HFF-Myc (cell line): ENCODE measurements around the gene ARPIN.
A peak's percentile ranks its signal among the peaks of the same experiment; 100 is the strongest.

ENCODE experiments used
- DNase-seq: peaks from one replicate; pipeline ENCODE4 v3.0.0-alpha.2; 2011; ENCODE audit warnings: low read depth; ENCODE audit errors: extremely low read depth
- H3K4me3 ChIP-seq: replicated peaks from 2 replicates; pipeline ENCODE4 v1.5.1; 2011; ENCODE audit warnings: low read depth, mild to moderate bottlenecking, control low read depth, low read length
- TF ChIP-seq, protein P1 (sequence below): IDR thresholded peaks from 2 replicates; pipeline ENCODE4 v1.5.1; 2012; ENCODE audit warnings: mild to moderate bottlenecking, low read depth, low read length, control low read depth; ENCODE audit errors: missing control alignments

Gene ARPIN

DNA sequence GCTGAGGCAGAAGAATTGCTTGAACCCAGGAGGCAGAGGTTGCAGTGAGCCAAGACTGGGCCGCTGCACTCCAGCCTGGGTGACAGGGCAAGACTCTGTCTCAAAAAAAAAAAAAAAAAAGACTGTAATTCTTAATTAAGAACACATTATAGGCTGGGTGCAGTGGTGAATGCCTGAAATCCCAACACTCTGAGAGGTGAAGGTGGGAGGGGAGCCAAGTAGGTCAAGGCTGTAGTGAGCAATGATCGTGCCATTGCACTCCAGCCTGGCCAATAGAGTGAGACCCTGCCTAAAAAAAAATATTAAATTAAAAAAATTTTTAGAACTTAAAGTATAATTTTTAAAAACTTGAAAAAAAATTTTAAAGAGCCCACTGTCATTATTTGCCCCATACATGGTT lies 13.4 kb upstream of the ARPIN start:
- no peak overlapping the region for H3K4me3 ChIP-seq
- TF ChIP-seq, protein P1, sequence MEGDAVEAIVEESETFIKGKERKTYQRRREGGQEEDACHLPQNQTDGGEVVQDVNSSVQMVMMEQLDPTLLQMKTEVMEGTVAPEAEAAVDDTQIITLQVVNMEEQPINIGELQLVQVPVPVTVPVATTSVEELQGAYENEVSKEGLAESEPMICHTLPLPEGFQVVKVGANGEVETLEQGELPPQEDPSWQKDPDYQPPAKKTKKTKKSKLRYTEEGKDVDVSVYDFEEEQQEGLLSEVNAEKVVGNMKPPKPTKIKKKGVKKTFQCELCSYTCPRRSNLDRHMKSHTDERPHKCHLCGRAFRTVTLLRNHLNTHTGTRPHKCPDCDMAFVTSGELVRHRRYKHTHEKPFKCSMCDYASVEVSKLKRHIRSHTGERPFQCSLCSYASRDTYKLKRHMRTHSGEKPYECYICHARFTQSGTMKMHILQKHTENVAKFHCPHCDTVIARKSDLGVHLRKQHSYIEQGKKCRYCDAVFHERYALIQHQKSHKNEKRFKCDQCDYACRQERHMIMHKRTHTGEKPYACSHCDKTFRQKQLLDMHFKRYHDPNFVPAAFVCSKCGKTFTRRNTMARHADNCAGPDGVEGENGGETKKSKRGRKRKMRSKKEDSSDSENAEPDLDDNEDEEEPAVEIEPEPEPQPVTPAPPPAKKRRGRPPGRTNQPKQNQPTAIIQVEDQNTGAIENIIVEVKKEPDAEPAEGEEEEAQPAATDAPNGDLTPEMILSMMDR = no peak
- peak; percentile 10 for DNase-seq

DNA sequence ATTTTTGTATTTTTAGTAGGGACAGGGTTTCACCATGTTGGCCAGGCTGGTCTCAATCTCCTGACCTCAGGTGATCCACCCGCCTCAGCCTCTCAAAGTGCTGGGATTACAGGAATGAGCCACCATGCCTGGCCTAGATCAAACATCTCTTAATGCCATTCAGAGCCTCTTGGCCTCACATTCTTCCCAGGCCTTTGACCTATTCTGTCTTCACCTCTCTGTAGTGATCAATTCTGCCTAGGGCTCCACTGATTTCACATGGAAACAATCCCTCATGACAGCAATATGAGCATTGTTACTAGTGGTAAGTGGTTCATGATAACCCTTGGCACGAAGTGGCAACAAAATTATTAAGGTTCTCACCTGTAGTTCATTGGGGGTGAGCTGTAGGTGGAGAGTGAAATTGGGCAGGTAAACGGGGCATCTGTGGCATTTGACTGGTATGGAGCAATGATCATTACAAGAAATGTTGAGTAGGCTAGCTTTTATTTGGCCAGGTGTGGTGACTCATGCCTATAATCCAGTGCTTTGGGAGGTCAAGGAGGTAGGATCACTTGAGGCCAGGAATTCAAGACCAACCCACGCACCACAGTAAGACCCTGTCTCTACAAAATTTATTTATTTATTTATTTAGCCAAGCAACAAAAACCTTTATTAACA lies 4.8 kb upstream of the ARPIN start:
- DNase-seq = no peak
- TF ChIP-seq, protein P1 = no peak
- H3K4me3 ChIP-seq = no peak overlapping the region

DNA sequence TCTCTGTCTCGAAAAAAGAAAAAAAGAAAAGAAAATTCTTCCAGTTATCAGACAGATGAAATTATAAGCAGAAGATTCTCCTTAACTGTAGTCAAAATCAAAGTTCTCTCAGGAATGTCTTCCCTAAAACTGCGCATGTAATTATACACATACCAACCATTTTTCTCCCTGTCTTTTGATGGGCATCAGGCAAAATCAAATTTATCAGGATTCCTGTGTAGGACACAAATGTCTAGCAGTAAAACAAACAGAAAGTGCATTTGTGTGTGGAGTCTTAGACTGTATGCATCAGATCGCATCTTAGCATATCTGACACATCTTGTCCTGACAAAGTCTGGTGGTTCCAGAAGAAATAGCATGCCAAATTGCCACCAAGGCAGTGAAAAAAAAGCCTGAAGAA lies 3.9 kb upstream of the ARPIN start:
- TF ChIP-seq, protein P1 = no peak
- DNase-seq = no peak
- no peak overlapping the region for H3K4me3 ChIP-seq

DNA sequence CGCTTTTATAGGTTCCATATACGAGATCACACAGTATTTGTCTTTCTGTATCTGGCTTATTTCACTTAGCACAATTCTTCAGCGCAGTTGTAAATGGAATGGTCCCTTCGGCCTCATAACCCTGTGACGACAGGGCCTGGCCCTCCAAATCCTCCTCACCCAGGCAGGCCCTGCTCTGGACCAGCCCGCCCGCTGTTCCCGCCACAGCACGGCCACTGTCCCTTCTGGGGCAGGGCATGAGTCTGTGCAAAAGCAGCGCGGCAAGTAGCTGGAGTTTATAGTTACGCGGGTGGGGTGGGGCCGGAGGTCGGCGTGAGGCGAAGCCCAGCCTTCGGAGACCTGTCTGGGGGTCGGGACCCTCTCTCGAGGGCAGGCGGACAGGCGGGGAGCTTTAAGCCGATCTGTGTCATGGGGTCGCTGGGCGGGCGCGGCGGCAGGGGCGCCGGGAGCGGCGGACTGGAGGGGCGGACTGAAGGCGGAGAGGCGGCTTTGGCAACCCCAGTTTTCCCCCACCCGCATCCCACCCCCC lies 543 bp downstream of the ARPIN start:
- no peak for DNase-seq
- TF ChIP-seq, protein P1 = no peak
- H3K4me3 ChIP-seq = peak overlapping the region; percentile 58

DNA sequence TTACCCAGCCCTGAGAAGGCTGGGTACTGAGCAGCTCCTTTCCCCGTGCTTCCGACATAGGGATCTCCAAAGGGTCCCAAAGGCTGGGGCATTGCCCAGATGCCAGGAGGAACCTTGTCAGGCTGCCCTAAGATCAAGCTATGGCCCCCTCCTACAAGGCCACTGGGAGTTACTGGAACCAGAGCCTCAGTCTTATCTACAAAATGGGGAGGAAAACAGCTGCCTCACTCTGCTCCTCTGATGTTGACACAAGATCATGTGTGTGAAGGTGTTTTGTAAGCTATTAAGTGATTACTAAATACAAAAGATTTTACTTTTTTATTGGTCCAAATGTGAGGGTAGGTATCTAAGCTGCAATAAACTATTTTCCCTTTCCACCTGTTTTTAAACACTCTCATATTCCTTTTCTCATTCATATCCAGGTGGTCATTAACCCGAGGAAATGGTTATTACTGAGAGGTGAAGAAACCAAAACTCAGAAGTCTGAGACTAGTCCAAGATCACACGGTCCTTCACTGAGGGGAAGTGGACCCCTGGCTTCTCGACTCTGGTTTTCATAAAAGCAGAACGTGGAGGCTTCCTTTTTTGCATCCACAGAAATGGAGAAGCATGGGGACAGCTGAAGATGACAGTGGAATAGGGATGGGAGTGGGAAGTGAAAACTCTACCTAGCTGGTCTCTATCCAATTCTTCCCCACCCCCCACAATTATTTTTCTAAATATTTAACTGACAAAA lies 1.7 kb downstream of the ARPIN start:
- TF ChIP-seq, protein P1 = no peak
- DNase-seq = no peak
- H3K4me3 ChIP-seq = no peak overlapping the region

DNA sequence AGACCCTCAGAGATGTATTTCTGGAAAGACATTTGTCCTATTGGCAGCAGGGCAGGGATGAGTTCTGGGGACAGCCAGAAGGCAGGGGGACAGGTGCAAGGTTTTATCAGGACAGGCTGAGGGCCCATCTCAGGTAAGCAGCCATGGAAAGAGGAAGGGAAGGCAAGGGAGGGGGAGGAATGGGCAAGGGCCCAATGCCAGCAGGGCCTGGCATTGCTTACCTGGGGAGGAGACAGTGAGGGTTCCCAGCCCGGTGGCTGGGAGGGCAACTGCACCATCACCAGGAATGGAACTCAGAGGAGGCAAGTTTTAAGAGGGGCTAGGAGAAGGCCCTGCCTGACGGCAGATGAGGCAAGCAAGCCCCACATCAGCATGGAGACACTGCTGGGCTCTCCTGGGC lies 3.1 kb downstream of the ARPIN start:
- H3K4me3 ChIP-seq = no peak overlapping the region
- DNase-seq = no peak
- TF ChIP-seq, protein P1 = no peak

DNA sequence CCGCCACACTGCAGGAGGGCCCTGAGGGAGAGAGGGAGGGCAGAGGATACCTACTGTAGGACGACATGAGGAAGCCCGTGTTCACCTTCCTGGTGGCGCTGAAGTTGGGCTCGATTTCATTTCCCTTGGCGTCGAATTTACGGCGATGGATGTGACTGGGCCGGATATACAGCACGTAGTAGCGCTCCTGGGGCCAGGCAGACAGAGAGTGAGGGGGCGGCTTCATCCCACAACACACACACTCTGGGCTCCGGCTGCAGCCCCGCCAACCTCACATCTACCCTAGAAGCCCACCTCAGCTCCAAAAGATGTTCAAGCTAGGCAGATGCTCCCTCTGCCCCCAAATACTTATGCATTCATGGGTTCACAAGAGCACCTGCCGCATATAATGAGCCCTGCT lies 4.5 kb downstream of the ARPIN start:
- H3K4me3 ChIP-seq = no peak overlapping the region
- DNase-seq = no peak
- TF ChIP-seq, protein P1 = no peak
